AG09319 (cell line): ENCODE measurements around the gene GNB5.
"Not testable (repeated sequence)": the region's sequence is repeated elsewhere in the genome, so short reads cannot be mapped to it uniquely, and the experiment has no call there.

ENCODE experiments used
- DNase-seq: peaks from one replicate; pipeline ENCODE4 v3.0.0-alpha.2; 2010; ENCODE audit warnings: low read depth; ENCODE audit errors: extremely low read depth
- TF ChIP-seq, protein P1 (sequence below): IDR thresholded peaks from 2 replicates; pipeline ENCODE4 v1.5.1; 2011; ENCODE audit warnings: low read depth, mild to moderate bottlenecking, inconsistent platforms, low read length, moderate library complexity

The GNB5 gene

GRCh38 chr15:52191207-52191606 lies at the start of gene GNB5:
Gene GNB5 (minus strand): TSS chr15:52191392. CDS start chr15:52184676, 6,716 bp downstream.
- no peak for DNase-seq
- TF ChIP-seq, protein P1, sequence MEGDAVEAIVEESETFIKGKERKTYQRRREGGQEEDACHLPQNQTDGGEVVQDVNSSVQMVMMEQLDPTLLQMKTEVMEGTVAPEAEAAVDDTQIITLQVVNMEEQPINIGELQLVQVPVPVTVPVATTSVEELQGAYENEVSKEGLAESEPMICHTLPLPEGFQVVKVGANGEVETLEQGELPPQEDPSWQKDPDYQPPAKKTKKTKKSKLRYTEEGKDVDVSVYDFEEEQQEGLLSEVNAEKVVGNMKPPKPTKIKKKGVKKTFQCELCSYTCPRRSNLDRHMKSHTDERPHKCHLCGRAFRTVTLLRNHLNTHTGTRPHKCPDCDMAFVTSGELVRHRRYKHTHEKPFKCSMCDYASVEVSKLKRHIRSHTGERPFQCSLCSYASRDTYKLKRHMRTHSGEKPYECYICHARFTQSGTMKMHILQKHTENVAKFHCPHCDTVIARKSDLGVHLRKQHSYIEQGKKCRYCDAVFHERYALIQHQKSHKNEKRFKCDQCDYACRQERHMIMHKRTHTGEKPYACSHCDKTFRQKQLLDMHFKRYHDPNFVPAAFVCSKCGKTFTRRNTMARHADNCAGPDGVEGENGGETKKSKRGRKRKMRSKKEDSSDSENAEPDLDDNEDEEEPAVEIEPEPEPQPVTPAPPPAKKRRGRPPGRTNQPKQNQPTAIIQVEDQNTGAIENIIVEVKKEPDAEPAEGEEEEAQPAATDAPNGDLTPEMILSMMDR, result no peak

GRCh38 chr15:52240166-52240565 lies 49.0 kb upstream of the GNB5 start:
- DNase-seq, result no peak
- TF ChIP-seq, protein P1, result no peak

GRCh38 chr15:52238989-52239525 lies 47.9 kb upstream of the GNB5 start:
- DNase-seq, result not testable (repeated sequence)

- TF ChIP-seq, protein P1, result no peak
- DNase-seq, result no peak
These were observed 47.0 kb upstream of the GNB5 start for GRCh38 chr15:52238149-52238548.

GRCh38 chr15:52236013-52236412 lies 44.8 kb upstream of the GNB5 start:
- TF ChIP-seq, protein P1, result no peak
- no peak for DNase-seq

- no peak for DNase-seq
- TF ChIP-seq, protein P1, result no peak
These were observed 43.7 kb upstream of the GNB5 start for GRCh38 chr15:52234596-52235541.

DNA sequence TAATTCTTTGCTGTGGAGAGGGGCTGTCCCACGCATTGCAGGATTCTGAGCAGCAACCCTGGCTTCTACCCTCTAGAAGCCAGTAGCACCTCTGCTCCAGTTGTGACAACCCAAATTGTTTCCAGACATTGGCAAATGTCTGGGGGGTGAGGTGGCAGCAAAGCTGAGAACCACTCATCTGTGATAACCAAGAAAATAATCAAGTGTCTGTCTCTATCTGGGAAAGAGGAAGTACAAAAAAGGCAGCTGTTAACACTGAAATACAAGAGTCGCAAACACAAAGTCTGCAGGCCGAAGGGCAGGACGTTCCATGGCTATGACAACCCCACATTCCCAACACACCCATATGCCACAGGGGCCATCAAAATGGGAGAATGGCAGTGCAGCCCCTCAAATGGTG lies 42.2 kb upstream of the GNB5 start:
- DNase-seq, result no peak
- TF ChIP-seq, protein P1, result no peak

DNA sequence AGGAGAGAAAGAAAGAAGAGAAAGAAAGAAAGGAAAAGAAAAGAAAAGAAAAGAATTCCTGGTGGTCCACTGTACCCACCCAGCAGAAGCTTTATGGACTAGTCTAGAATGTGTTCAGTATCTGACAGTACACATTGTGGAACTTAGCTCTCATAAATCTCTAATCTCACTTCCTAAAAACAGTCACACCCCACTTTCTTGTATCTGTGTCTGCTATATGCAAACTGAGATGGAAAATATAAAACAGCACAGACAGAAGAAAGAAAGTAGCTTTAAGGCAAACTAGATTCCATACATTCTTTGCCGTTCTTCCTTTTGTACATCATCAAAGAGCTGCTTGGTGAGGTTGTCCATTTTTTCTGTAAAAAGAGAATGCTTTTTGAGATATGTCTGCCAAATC lies 41.1 kb upstream of the GNB5 start:
- DNase-seq, result no peak
- TF ChIP-seq, protein P1, result no peak
